Activated T-helper 1 cell treated with Interleukin-2 at 50 U/mL for 16 hours (primary cell): ENCODE measurements around the gene PFDN2.
A peak's percentile ranks its signal among the peaks of the same experiment; 100 is the strongest.

Experiments used
- DNase-seq: peaks from one replicate; pipeline ENCODE4 v3.0.0-alpha.2; 2020; ENCODE audit warnings: low read depth

PFDN2 gene

DNA sequence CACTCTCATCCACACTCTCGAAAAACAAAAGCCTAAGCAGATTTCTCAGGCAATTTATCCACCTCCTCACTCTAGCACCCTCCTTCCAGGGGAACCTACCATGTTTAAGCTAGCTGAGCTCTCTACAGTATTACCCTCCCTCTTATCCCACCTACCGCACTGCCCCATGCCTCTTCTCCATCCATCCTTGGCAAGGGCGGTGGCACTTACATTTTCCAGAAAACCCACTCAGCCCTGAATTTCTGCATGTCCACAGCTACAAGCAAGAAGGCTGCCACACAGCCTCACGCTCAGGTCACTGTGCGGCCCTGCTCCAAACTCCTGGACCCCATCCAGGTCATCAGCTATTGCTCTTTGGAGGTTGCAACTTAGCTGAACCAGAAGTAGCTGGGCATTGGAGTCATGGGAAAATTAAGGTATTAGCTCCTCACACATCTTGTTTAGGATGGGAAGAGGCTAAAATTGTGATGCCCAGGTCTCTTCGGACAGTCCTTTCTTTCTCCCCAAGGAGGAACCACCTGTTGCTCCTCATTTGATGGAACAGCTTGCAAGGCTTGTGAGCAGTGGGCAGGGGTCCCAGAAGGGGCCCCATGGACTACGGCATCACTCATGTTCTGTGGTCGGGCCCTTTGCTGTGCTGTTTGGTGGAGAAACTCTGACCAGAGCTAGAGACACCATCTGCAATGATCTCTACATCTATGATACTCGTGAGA lies 18.6 kb downstream of the PFDN2 start:
- no peak for DNase-seq

DNA sequence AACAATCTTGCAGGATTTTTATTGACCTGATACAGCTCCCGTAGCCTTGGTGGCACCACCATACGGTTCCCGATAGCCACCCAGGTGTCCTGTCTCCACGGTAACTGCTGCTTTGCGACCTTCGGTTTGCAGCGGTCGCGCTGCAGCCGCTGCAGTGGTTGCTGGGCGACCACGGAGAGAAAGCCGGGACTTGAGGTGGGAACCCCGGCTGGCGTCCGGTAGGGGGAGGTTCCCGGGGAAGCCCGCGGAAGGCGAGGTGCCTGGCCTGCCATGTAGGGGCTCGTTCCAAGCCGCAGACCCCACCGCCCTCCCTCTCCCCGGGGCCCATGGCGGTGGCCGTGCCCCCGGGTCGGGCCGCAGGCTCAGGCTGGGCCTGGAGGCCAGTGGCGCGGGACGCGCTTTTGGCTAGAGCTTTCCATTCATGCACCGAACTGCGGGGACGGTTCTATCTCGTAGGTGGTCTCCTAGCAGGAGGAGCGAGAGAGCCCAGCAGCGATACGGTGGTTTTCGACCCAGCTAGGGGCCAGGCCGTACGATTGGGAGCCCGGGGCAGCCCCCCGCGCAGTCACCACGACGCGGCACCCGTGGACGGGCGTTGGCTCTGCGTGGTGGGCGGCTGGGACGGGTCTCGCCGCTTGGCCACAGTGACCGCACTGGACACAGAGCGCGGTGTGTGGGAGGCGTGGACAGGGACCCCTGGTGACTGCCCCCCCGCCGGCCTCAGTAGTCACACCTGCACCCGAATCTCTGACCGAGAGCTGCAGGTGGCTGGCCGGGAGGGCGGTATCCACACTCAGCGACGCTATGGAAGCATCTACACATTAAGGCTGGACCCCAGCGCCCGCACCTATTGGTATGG lies 19.4 kb downstream of the PFDN2 start, which contains the start of gene KLHDC9:
Gene KLHDC9 (plus strand): TSS at position 152 of the 859 bp plus-strand sequence. CDS start 175 bp downstream, at position 327.
- DNase-seq: peak; percentile 58

DNA sequence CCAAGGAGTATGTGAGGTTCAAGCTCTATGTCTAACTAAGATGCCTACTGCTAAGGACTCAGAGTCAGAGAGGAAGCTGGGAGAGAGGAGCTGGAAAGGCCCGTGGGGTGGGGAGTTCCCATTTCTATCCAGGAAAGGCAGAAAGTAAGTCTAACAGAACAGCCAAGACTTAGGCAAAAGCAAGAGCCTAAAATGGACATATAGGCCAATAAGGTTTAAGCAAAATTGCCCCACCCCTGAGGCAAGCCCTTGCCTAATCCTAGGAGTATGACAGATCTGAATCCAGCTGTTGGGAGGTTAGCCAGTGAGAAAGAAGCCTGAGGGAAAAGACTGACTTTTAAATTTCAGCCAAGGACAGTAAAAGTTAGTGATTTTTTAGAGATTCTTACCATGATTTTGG lies 21.3 kb downstream of the PFDN2 start:
- no peak for DNase-seq

DNA sequence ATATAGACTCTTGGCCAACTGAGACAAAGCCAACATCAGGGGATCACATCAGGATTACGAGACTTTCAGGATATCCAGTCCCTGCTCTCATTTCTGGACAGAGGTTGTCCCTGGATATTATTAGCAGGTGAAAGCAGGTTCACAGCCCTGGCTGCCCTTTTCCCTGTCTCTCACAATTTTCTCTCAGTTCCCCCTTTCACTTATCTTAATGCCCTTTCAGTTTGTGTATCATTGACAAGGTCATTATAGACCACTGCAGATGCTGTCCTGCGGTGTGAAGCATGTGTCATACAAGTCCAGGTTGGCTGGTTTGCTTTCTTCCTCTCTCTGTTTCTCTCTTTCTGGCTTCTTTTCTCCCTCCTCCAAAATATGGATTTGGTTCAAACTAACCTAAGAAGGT lies 21.8 kb downstream of the PFDN2 start:
- DNase-seq: no peak

GRCh38 chr1:161095230-161095629 lies 22.6 kb downstream of the PFDN2 start:
- no peak for DNase-seq

DNA sequence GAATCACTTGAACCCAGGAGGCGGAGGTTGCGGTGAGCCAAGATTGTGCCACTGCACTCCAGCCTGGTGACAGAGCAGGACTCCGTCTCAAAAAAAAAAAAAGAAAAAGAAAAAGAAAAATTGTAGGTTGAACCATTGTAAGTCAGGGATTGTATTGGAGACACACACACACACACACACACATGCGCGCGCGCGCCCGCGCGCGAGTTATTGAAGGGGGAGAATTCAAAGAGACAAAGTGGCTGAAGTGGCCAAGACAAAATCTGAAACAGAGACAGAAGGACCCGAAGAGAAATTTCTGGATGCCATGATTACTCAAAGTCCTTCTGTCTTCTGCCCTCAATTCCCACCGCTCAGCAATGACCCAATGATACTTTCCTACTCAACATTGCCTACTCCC lies 23.4 kb downstream of the PFDN2 start:
- DNase-seq: no peak

- no peak for DNase-seq
Measured at GRCh38 chr1:161092621-161093028, 25.2 kb downstream of the PFDN2 start.

- DNase-seq: no peak
Measured at GRCh38 chr1:161091796-161092507, 25.9 kb downstream of the PFDN2 start.

- DNase-seq: no peak
Measured at GRCh38 chr1:161091093-161091492, 26.7 kb downstream of the PFDN2 start.

DNA sequence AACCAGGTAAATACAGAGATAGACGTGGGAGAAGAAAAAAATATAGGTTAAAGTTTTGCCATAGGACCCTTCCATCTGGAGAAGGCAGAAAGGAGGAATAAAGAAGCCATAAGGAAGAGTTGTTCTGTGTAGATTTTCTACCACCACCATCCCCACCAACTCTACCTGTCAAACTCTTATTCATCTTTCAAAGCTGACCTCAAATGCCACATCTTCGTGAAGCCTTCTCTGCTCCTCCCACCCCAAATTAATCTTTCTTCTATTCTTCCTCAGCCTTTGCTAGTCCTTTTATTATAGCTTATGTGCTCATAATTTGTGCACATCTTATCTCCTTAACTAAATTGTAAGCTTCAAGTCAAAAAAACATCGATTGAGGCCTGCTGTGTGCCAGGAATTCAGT lies 27.2 kb downstream of the PFDN2 start:
- DNase-seq: no peak

- no peak for DNase-seq
Measured at GRCh38 chr1:161089938-161090337, 27.9 kb downstream of the PFDN2 start.

GRCh38 chr1:161089251-161089924 lies 28.4 kb downstream of the PFDN2 start, which contains the start of gene NECTIN4:
Gene NECTIN4 (minus strand): TSS chr1:161089558. CDS start chr1:161089296, 262 bp downstream.
- no peak for DNase-seq

DNA sequence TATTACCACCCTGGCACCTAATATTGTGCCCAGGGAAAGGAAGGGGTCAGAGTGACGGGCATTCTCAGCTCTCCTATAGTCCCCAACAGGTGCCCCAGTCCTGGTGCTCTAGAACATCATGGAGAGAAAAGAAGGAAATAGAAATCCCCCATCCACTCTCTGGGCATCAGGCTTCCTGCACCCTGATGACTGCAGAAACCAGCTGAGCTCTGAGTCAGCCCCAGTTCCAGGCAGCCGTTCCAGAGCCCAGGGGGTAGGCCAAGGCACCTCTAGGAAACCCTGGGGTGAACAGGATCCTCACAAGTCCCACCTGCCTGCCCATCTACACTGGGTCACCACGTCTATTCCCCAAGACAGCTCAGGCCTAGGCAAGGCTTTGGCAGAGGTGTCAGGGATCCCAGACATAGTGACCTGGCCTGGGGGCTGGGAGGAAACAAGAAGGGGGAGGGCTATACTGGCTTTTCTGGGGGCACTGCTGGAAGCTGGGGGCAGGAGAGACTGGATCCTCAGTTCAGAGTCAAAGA lies 29.2 kb downstream of the PFDN2 start:
- DNase-seq: no peak

- no peak for DNase-seq
Measured at GRCh38 chr1:161086457-161086856, 31.4 kb downstream of the PFDN2 start.

DNA sequence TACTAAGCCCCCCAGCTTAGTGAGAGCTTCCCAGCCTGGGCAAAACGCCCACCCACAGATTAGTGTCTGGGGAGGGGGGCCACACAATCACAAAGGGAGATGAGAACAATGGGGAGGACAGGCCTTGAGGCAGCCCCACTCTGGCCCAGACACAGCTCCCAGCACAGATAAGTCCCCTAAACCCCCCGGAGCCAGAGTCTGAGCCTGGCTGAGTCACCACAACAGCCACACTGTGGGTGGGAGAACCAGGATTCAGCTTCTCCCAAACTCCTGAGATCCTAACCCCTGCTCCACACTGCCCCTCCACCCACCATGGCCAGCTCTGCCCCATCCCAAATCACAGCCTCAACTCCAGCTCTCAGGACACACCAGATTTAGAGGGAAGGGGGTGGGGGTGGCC lies 32.7 kb downstream of the PFDN2 start:
- DNase-seq: no peak

DNA sequence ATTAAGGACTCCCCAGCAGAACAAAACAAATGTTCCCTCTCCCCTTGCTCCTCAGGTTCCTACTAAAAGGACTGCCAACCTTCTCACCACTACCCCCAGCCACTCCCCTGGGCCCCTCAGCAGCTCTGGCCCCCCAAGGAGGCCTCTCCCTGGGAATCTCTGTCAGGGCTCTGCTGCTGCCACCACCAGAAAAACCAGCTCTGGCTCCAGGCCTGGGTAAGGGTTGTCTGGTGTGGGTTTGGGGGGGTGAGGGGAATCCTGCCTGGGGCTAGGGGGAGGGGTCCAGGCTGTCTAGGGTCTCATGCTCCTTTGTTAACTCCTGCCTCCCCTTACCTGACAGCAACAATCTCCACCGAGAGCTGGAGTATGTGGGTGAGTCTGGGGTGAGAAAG lies 33.2 kb downstream of the PFDN2 start:
- DNase-seq: no peak

DNA sequence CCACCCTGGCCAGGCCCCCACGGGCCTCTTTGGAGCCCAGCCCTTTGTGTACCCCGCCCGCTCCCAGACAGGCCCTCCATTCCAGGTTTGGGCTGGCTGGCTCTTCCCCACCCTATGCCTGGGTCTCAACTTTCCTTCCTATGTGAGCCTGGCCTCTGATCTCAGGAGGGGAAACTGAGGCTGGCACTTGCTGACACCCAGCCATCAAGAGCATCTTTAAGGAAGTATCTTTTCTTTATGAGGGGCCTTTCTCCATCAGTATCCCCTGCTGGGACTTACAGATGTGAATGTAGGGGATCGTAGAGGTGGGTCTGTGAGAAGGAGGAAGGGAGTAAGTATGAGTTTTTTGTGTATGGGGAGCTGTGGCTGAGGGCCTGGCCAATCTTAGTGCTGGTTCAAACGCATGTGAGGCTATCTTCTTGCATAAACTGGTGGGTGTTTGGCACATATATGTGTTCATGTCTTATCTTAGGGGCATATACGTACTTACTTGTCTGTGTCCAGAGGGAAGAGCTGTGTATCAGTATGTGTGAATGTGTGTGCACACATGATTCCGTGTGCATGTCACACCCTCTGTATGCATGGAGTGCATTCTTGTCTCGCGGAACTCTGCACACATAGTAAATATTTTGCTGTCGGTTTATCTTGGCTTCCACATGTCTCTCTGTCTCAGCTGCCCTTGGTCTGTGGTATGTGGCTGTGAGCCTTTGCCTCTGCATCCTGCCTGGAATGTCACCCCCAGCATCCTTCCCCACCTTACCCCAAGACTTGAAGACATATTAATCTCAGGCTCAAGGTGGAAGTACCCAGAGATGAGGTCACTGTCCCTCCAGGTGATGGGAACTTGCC lies 33.9 kb downstream of the PFDN2 start:
- DNase-seq: no peak

GRCh38 chr1:161082996-161083747 lies 34.7 kb downstream of the PFDN2 start:
- no peak for DNase-seq

DNA sequence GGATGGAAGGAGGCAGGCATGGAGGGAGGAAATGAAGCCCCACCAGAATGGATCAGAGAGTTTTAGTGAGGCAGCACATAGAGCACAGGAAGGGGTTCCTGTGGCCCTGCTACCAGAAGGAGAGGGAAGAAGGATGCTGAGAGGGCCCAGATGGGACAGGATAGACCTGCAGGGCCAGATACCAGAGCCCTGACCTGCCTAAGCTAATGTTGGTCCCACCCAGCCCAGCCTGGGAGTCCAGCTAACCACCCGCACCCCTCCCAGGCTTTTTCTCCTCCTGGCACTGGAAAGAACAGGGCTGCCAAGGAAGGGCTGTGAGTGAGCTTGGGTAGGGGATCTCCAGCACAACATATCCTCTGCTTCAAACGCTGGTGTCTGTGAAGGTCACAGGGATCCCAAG lies 35.4 kb downstream of the PFDN2 start:
- no peak for DNase-seq

- DNase-seq: no peak
Measured at GRCh38 chr1:161081519-161081918, 36.3 kb downstream of the PFDN2 start.
